ENCODE measurements around the gene ARFGAP2.

Gene ARFGAP2

GRCh38 chr11:47166368-47166767, 10.3 kb downstream of the ARFGAP2 start:
- no peak for DNase-seq

GRCh38 chr11:47165253-47165840, 11.3 kb downstream of the ARFGAP2 start:
- DNase-seq: no peak

GRCh38 chr11:47164321-47164720, 12.4 kb downstream of the ARFGAP2 start:
- DNase-seq: no peak

- no peak for DNase-seq
Measured at GRCh38 chr11:47163898-47164297, 12.8 kb downstream of the ARFGAP2 start.

- DNase-seq: no peak
Measured at GRCh38 chr11:47163193-47163592, 13.5 kb downstream of the ARFGAP2 start.

- DNase-seq: no peak
Measured at GRCh38 chr11:47162426-47162825, 14.3 kb downstream of the ARFGAP2 start.

- DNase-seq: no peak
Measured at GRCh38 chr11:47161890-47162289, 14.8 kb downstream of the ARFGAP2 start.

- DNase-seq: peak; percentile 88
Measured at GRCh38 chr11:47161134-47161854, 15.4 kb downstream of the ARFGAP2 start.

- DNase-seq: no peak
Measured at GRCh38 chr11:47160753-47161133, 15.9 kb downstream of the ARFGAP2 start.

- no peak for DNase-seq
Measured at GRCh38 chr11:47158242-47158641, 18.4 kb downstream of the ARFGAP2 start.

GRCh38 chr11:47157805-47158204, 18.9 kb downstream of the ARFGAP2 start:
- no peak for DNase-seq

GRCh38 chr11:47156951-47157350, 19.7 kb downstream of the ARFGAP2 start:
- no peak for DNase-seq

- no peak for DNase-seq
Measured at GRCh38 chr11:47156333-47156732, 20.3 kb downstream of the ARFGAP2 start.

- DNase-seq: no peak
Measured at GRCh38 chr11:47155879-47156278, 20.8 kb downstream of the ARFGAP2 start.

GRCh38 chr11:47154616-47155570, 21.8 kb downstream of the ARFGAP2 start:
- DNase-seq: peak; percentile 29

GRCh38 chr11:47152953-47153950, 23.4 kb downstream of the ARFGAP2 start:
- peak; percentile 86 for DNase-seq

GRCh38 chr11:47152126-47152952, 24.3 kb downstream of the ARFGAP2 start:
- no peak for DNase-seq

- DNase-seq: no peak
Measured at GRCh38 chr11:47149782-47150181, 26.9 kb downstream of the ARFGAP2 start.

- no peak for DNase-seq
Measured at GRCh38 chr11:47148903-47149531, 27.7 kb downstream of the ARFGAP2 start.

- no peak for DNase-seq
Measured at GRCh38 chr11:47148270-47148669, 28.4 kb downstream of the ARFGAP2 start.

GRCh38 chr11:47147681-47148080, 29.0 kb downstream of the ARFGAP2 start:
- DNase-seq: no peak

Data from hematopoietic multipotent progenitor cell treated with erythropoietin and hydrocortisone succinate and interleukin-3 and kit ligand, for 6 days (in vitro differentiated cells).